ACC112 (cell line): ENCODE measurements around the gene CUEDC1.

ENCODE experiments used
- H2AFZ ChIP-seq: fragments of 200-600 bp; sonication (generic); one replicate; pipeline ENCODE4 v1.6.0; 2017; ENCODE audit warnings: antibody characterized with exemption, low read length; ENCODE audit not compliant: unreplicated experiment
- H3K27ac ChIP-seq: fragments of 200-600 bp; sonication (generic); 2 replicates; pipeline ENCODE4 v1.5.1; 2014; ENCODE audit warnings: low read depth, mild to moderate bottlenecking, antibody characterized with exemption, low read length, moderate library complexity
- H3K27me3 ChIP-seq: fragments of 200-600 bp; sonication (generic); 2 replicates; pipeline ENCODE4 v1.6.1; 2014; ENCODE audit warnings: mild to moderate bottlenecking, antibody characterized with exemption, low read length, moderate library complexity, mixed read lengths; ENCODE audit not compliant: insufficient read depth
- H3K36me3 ChIP-seq: fragments of 200-600 bp; sonication (generic); 2 replicates; pipeline ENCODE4 v1.6.1; 2016; ENCODE audit warnings: mild to moderate bottlenecking, antibody characterized with exemption, low read length, moderate library complexity, mixed read lengths; ENCODE audit not compliant: insufficient read depth
- H3K4me1 ChIP-seq: fragments of 200-600 bp; sonication (generic); one replicate; pipeline ENCODE4 v1.6.1; 2016; ENCODE audit warnings: low read length, mixed read lengths; ENCODE audit not compliant: insufficient read depth, unreplicated experiment, control insufficient read depth
- H3K4me3 ChIP-seq: fragments of 200-600 bp; sonication (generic); 2 replicates; pipeline ENCODE4 v1.5.1; 2014; ENCODE audit warnings: mild to moderate bottlenecking, low read depth, low read length
- H3K79me2 ChIP-seq: fragments of 200-600 bp; sonication (generic); one replicate; pipeline ENCODE4 v1.6.0; 2016; ENCODE audit warnings: low read length; ENCODE audit not compliant: control insufficient read depth, unreplicated experiment, insufficient read depth

The CUEDC1 gene

GRCh38 chr17:57994436-57994835 lies 39.2 kb upstream of the CUEDC1 start:
- H3K4me3 ChIP-seq = no peak overlapping the region
- H3K36me3 ChIP-seq = peaks cover 17% of the 10 kb centered on the region; the same call in 1 of the 2 replicates
- no peak overlapping the region for H2AFZ ChIP-seq
- H3K27me3 ChIP-seq = no peaks in the 10 kb centered on the region
- H3K79me2 ChIP-seq = peaks cover 9% of the 10 kb centered on the region
- H3K4me1 ChIP-seq = peaks cover 8% of the 10 kb centered on the region
- H3K27ac ChIP-seq = no peak overlapping the region

GRCh38 chr17:57993471-57994365 lies 38.5 kb upstream of the CUEDC1 start:
- Histone ChIP-seq H3K27ac (no peak overlapping the region), H3K4me1 (peaks cover 15% of the 10 kb centered on the region), H3K4me3 (no peak overlapping the region)

GRCh38 chr17:57991537-57991936 lies 36.3 kb upstream of the CUEDC1 start:
- no peak overlapping the region for H2AFZ ChIP-seq
- no peaks in the 10 kb centered on the region for H3K27me3 ChIP-seq
- H3K27ac ChIP-seq = no peak overlapping the region
- no peaks in the 10 kb centered on the region for H3K36me3 ChIP-seq
- peaks cover 11% of the 10 kb centered on the region for H3K79me2 ChIP-seq
- H3K4me1 ChIP-seq = peaks cover 17% of the 10 kb centered on the region
- H3K4me3 ChIP-seq = no peak overlapping the region

More at GRCh38 chr17:57993471-57994365, 38.5 kb upstream of the CUEDC1 start:
- H3K79me2 ChIP-seq = peaks cover 6% of the 10 kb centered on the region
- no peak overlapping the region for H2AFZ ChIP-seq
- peaks cover 10% of the 10 kb centered on the region; the same call in 1 of the 2 replicates for H3K36me3 ChIP-seq
- H3K27me3 ChIP-seq = no peaks in the 10 kb centered on the region

GRCh38 chr17:57990037-57990436 lies 34.8 kb upstream of the CUEDC1 start:
- no peaks in the 10 kb centered on the region for H3K27me3 ChIP-seq
- peaks cover 26% of the 10 kb centered on the region for H3K79me2 ChIP-seq
- H3K27ac ChIP-seq = peak overlapping the region; percentile 90
- no peak overlapping the region for H2AFZ ChIP-seq
- H3K4me3 ChIP-seq = no peak overlapping the region
- no peaks in the 10 kb centered on the region for H3K36me3 ChIP-seq
- peaks cover 21% of the 10 kb centered on the region for H3K4me1 ChIP-seq

- Histone ChIP-seq H2AFZ (peak overlapping the region; percentile 51), H3K36me3 (no peaks in the 10 kb centered on the region), H3K79me2 (peaks cover 41% of the 10 kb centered on the region), H3K4me1 (peaks cover 35% of the 10 kb centered on the region), H3K27me3 (no peaks in the 10 kb centered on the region), H3K27ac (peak overlapping the region; percentile 90), H3K4me3 (peak overlapping the region; percentile 86)
Measured at GRCh38 chr17:57988301-57989250, 33.4 kb upstream of the CUEDC1 start.

GRCh38 chr17:57987581-57988300 lies 32.5 kb upstream of the CUEDC1 start, which contains the start of gene VEZF1:
TSS of gene VEZF1 (minus strand) at chr17:57988254. CDS start at chr17:57988111, 143 bp downstream.
- Histone ChIP-seq H3K27ac (peak within 1 kb of the TSS; percentile 90), H2AFZ (peak within 1 kb of the TSS; percentile 64), H3K27me3 (no peaks in the 10 kb centered on the region), H3K4me3 (peak within 1 kb of the TSS; percentile 86), H3K4me1 (peaks cover 42% of the 10 kb centered on the region), H3K36me3 (no peaks in the 10 kb centered on the region), H3K79me2 (peaks cover 49% of the 10 kb centered on the region)

GRCh38 chr17:57986841-57987580 lies 31.8 kb upstream of the CUEDC1 start:
- Histone ChIP-seq H3K27me3 (no peaks in the 10 kb centered on the region), H3K27ac (peak overlapping the region; percentile 90), H2AFZ (peak overlapping the region; percentile 64), H3K79me2 (peaks cover 57% of the 10 kb centered on the region), H3K4me1 (peaks cover 42% of the 10 kb centered on the region), H3K36me3 (no peaks in the 10 kb centered on the region), H3K4me3 (peak overlapping the region; percentile 86)

GRCh38 chr17:57985675-57985974 lies 30.4 kb upstream of the CUEDC1 start:
- no peaks in the 10 kb centered on the region for H3K36me3 ChIP-seq
- no peaks in the 10 kb centered on the region for H3K27me3 ChIP-seq
- peaks cover 42% of the 10 kb centered on the region for H3K4me1 ChIP-seq
- H2AFZ ChIP-seq = no peak overlapping the region
- peak overlapping the region; percentile 90 for H3K27ac ChIP-seq
- H3K4me3 ChIP-seq = peak overlapping the region; percentile 86
- H3K79me2 ChIP-seq = peaks cover 71% of the 10 kb centered on the region

GRCh38 chr17:57984936-57985674 lies 29.9 kb upstream of the CUEDC1 start:
- H3K27me3 ChIP-seq = no peaks in the 10 kb centered on the region
- peak overlapping the region; percentile 86 for H3K4me3 ChIP-seq
- H3K27ac ChIP-seq = peak overlapping the region; percentile 90
- peaks cover 3% of the 10 kb centered on the region; the same call in 1 of the 2 replicates for H3K36me3 ChIP-seq
- H2AFZ ChIP-seq = no peak overlapping the region
- peaks cover 41% of the 10 kb centered on the region for H3K4me1 ChIP-seq
- peaks cover 75% of the 10 kb centered on the region for H3K79me2 ChIP-seq
